RWPE2 (cell line): ENCODE measurements around the gene PPP1R3G.
A peak's percentile ranks its signal among the peaks of the same experiment; 100 is the strongest.

Experiments
- ATAC-seq: fragments of 200-7000 bp; cut with Tn5 transposase; 3 replicates; pipeline ENCODE4 v1.9.1; 2021; ENCODE audit warnings: low read depth
- DNase-seq: peaks from one replicate; pipeline ENCODE4 v3.0.0-alpha.2; 2020; ENCODE audit warnings: low spot score
- H3K27ac ChIP-seq: fragments of 450-650 bp; 2 replicates; pipeline ENCODE4 v1.5.1; 2017; ENCODE audit warnings: mild to moderate bottlenecking; ENCODE audit not compliant: poor library complexity, severe bottlenecking
- H3K27me3 ChIP-seq: fragments of 250-450 bp; sonication (Bioruptor Pico); 2 replicates; pipeline ENCODE4 v1.5.1; 2021; ENCODE audit warnings: mild to moderate bottlenecking, moderate library complexity; ENCODE audit not compliant: insufficient read depth, poor library complexity, severe bottlenecking
- H3K36me3 ChIP-seq: fragments of 250-450 bp; sonication (Bioruptor Pico); 2 replicates; pipeline ENCODE4 v1.5.1; 2020; ENCODE audit warnings: low read depth, mild to moderate bottlenecking, moderate library complexity
- H3K4me1 ChIP-seq: fragments of 250-450 bp; sonication (Bioruptor Pico); 2 replicates; pipeline ENCODE4 v1.5.1; 2021; ENCODE audit warnings: mild to moderate bottlenecking, moderate library complexity; ENCODE audit not compliant: insufficient read depth, poor library complexity, severe bottlenecking
- H3K4me3 ChIP-seq: fragments of 250-450 bp; sonication (Bioruptor Pico); 2 replicates; pipeline ENCODE4 v1.5.1; 2021; ENCODE audit warnings: mild to moderate bottlenecking, moderate library complexity; ENCODE audit not compliant: severe bottlenecking
- H3K9me3 ChIP-seq: fragments of 250-450 bp; sonication (Bioruptor Pico); 2 replicates; pipeline ENCODE4 v1.5.1; 2021; ENCODE audit warnings: mild to moderate bottlenecking, moderate library complexity; ENCODE audit not compliant: severe bottlenecking
- TF ChIP-seq, protein P1 (sequence below): fragments of 450-650 bp; IDR thresholded peaks from one replicate; pipeline ENCODE4 v1.5.1; 2017; ENCODE audit warnings: mild to moderate bottlenecking, moderate library complexity; ENCODE audit not compliant: poor library complexity, severe bottlenecking

PPP1R3G gene

GRCh38 chr6:5110246-5110645 is 25.1 kb downstream of the PPP1R3G start:
- no peak overlapping the region for H3K4me3 ChIP-seq
- H3K27me3 ChIP-seq: no peaks in the 10 kb centered on the region
- H3K36me3 ChIP-seq: 0 out of 2 replicates have a peak, but pooled peaks cover 3% of the 10 kb centered on the region
- no peaks in the 10 kb centered on the region for H3K9me3 ChIP-seq
- peaks cover 7% of the 10 kb centered on the region for H3K4me1 ChIP-seq
- no peak for DNase-seq
- TF ChIP-seq, protein P1, sequence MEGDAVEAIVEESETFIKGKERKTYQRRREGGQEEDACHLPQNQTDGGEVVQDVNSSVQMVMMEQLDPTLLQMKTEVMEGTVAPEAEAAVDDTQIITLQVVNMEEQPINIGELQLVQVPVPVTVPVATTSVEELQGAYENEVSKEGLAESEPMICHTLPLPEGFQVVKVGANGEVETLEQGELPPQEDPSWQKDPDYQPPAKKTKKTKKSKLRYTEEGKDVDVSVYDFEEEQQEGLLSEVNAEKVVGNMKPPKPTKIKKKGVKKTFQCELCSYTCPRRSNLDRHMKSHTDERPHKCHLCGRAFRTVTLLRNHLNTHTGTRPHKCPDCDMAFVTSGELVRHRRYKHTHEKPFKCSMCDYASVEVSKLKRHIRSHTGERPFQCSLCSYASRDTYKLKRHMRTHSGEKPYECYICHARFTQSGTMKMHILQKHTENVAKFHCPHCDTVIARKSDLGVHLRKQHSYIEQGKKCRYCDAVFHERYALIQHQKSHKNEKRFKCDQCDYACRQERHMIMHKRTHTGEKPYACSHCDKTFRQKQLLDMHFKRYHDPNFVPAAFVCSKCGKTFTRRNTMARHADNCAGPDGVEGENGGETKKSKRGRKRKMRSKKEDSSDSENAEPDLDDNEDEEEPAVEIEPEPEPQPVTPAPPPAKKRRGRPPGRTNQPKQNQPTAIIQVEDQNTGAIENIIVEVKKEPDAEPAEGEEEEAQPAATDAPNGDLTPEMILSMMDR: no peak
- ATAC-seq: no peak
- no peak overlapping the region for H3K27ac ChIP-seq

DNA sequence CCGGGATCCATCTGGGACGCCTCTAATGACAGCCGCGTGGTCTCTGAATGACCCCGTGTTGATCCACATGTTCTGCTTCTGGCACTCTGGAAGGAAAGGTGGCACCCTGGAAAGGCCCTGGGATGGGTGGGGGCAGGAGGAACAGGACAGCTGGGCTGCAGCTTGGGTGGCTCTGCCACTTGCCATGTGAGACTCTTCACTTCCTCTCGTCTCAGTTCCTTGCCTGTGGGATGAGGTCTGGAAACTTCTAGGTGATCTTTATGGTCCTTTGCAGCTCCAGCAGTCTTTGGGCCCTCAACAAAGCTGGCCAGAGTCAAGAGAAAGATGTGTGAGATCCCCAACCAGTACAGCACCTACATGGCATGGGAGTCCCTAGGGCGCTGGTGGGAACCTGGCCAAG is 26.5 kb downstream of the PPP1R3G start:
- no peaks in the 10 kb centered on the region for H3K27me3 ChIP-seq
- ATAC-seq (no peak), DNase-seq (no peak)
- H3K4me3 ChIP-seq: no peak overlapping the region
- peak overlapping the region; percentile 21 for H3K27ac ChIP-seq
- TF ChIP-seq, protein P1: no peak
- H3K9me3 ChIP-seq: no peaks in the 10 kb centered on the region
- H3K36me3 ChIP-seq: 0 out of 2 replicates have a peak, but pooled peaks cover 3% of the 10 kb centered on the region
- H3K4me1 ChIP-seq: peaks cover 7% of the 10 kb centered on the region

GRCh38 chr6:5112066-5112799 is 27.1 kb downstream of the PPP1R3G start:
- H3K27ac ChIP-seq: peak overlapping the region; percentile 21
- ATAC-seq: peak; percentile 91

DNA sequence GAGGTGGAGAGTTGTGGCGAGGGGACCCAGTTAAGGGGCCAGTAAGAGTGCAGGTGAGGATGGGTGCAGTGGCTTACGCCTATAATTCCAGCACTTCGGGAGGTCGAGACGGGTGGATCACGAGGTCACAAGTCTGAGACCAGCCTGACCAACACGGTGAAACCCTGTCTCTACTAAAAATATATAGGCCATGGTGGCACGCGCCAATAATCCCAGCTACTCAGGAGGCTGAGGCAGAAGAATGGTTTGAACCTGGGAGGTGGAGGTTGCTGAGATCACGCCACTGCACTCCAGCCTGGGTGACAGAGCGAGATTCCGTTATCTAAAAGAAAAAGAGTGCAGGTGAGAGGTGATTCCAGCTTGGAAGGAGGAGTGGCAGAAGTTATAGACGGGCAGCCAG is 28.0 kb downstream of the PPP1R3G start:
- ATAC-seq (no peak), DNase-seq (no peak)
- H3K36me3 ChIP-seq: 0 out of 2 replicates have a peak, but pooled peaks cover 3% of the 10 kb centered on the region
- peaks cover 7% of the 10 kb centered on the region for H3K4me1 ChIP-seq
- peak overlapping the region; percentile 21 for H3K27ac ChIP-seq
- TF ChIP-seq, protein P1: no peak
- H3K9me3 ChIP-seq: no peaks in the 10 kb centered on the region
- H3K4me3 ChIP-seq: no peak overlapping the region
- no peaks in the 10 kb centered on the region for H3K27me3 ChIP-seq

More at GRCh38 chr6:5112066-5112799, 27.1 kb downstream of the PPP1R3G start:
- Histone ChIP-seq H3K36me3 (0 out of 2 replicates have a peak, but pooled peaks cover 3% of the 10 kb centered on the region), H3K4me1 (peaks cover 7% of the 10 kb centered on the region), H3K9me3 (no peaks in the 10 kb centered on the region), H3K27me3 (no peaks in the 10 kb centered on the region), H3K4me3 (no peak overlapping the region)
- TF ChIP-seq, protein P1: no peak
- DNase-seq: no peak

DNA sequence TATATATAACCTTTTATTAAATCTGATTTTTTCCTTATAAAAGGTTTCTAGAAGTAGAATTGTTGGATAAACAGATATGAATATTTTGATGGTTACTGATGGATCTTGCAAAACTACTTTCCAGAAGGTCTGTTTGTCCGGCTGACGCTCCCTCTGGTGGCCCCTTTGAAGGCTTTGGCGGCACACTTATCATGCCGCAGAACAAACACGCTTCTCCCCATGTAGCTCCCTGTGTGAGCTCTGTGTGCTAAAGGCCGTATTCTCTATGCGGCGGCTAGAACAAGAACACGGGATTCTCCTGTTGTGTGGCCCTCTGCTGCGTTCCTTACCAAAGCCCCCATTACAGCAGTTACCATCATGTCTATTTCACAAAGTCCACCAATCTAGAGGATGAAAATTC is 30.0 kb downstream of the PPP1R3G start:
- Histone ChIP-seq H3K27ac (no peak overlapping the region), H3K4me1 (peaks cover 7% of the 10 kb centered on the region), H3K9me3 (no peaks in the 10 kb centered on the region), H3K27me3 (no peaks in the 10 kb centered on the region), H3K36me3 (0 out of 2 replicates have a peak, but pooled peaks cover 3% of the 10 kb centered on the region), H3K4me3 (no peak overlapping the region)
- TF ChIP-seq, protein P1: no peak
- no peak for ATAC-seq
- DNase-seq: no peak
